OCI-LY7 (cell line): ENCODE results near the gene TRIM16.

Experiments
- CTCF ChIP-seq: fragments of 200-600 bp; sonication (generic); conservative IDR thresholded peaks from 2 replicates; pipeline ENCODE4 v1.5.1; 2014; ENCODE audit warnings: mild to moderate bottlenecking, antibody characterized with exemption, low read length, moderate library complexity, mixed read lengths
- EZH2phosphoT487 ChIP-seq: fragments of 200-600 bp; sonication (generic); IDR thresholded peaks from 2 replicates; pipeline ENCODE4 v1.6.1; 2018; ENCODE audit warnings: low read depth, borderline replicate concordance, mild to moderate bottlenecking, mixed run types, antibody characterized with exemption, low read length, moderate library complexity, mixed read lengths

- no peak for TF ChIP-seq CTCF
- no peak for TF ChIP-seq EZH2phosphoT487
Measured at GRCh38 chr17:15652960-15653359, 31.2 kb downstream of the TRIM16 start.
